ENCODE results near the gene MS4A2.
"Not testable (repeated sequence)": the region's sequence is repeated elsewhere in the genome, so short reads cannot be mapped to it uniquely, and the experiment has no call there.

The MS4A2 gene

DNA sequence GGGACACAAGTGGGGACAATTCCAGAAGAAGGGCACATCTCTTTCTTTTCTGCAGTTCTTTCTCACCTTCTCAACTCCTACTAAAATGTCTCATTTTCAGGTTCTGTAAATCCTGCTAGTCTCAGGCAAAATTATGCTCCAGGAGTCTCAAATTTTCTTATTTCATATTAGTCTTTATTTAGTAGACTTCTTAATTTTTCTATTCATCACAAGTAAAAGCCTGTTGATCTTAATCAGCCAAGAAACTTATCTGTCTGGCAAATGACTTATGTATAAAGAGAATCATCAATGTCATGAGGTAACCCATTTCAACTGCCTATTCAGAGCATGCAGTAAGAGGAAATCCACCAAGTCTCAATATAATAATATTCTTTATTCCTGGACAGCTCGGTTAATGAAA, at the start of gene MS4A2:
Gene MS4A2 (plus strand): TSS at position 301 of the 400 bp plus-strand sequence. CDS start 102 bp downstream, outside the sequence.
- no peak for DNase-seq

DNA sequence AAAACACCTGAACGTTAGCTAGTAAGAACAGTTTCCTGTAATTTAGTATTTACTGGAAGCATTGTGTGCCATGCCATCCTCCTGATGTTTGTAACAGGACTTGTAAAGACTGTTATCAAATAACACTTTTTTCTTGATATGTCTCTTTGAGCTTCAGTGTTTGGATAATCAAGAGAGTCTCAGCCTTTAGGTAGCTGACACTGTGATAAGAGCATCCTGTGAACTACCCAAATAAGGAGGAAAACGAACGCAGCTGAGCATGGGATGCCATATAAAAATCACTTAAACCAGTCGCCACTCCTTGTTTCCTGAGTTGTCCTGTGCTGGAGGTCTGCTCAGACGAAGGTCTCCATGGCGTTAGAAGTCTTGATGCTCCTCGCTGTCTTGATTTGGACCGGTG, 48.4 kb upstream of the MS4A2 start, which contains the start of gene OOSP2:
Gene OOSP2 (plus strand): TSS at position 301 of the 400 bp plus-strand sequence. CDS start 51 bp downstream, at position 352.
- no peak for DNase-seq

DNA sequence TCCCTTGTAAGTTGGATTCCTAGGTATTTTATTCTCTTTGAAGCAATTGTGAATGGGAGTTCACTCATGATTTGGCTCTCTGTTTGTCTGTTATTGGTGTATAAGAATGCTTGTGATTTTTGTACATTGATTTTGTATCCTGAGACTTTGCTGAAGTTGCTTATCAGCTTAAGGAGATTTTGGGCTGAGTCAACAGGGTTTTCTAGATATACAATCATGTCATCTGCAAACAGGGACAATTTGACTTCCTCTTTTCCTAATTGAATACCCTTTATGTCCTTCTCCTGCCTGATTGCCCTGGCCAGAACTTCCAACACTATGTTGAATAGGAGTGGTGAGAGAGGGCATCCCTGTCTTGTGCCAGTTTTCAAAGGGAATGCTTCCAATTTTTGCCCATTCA, 38.0 kb upstream of the MS4A2 start:
- not testable (repeated sequence) for DNase-seq

DNA sequence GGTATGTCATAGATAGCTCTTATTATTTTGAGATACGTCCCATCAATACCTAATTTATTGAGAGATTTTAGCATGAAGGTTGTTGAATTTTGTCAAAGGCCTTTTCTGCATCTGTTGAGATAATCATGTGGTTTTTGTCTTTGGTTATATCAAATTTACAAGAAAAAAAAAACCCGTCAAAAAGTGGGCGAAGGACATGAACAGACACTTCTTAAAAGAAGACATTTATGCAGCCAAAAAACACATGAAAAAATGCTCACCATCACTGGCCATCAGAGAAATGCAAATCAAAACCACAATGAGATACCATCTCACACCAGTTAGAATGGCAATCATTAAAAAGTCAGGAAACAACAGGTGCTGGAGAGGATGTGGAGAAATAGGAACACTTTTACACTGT, 37.6 kb upstream of the MS4A2 start:
- not testable (repeated sequence) for DNase-seq

DNA sequence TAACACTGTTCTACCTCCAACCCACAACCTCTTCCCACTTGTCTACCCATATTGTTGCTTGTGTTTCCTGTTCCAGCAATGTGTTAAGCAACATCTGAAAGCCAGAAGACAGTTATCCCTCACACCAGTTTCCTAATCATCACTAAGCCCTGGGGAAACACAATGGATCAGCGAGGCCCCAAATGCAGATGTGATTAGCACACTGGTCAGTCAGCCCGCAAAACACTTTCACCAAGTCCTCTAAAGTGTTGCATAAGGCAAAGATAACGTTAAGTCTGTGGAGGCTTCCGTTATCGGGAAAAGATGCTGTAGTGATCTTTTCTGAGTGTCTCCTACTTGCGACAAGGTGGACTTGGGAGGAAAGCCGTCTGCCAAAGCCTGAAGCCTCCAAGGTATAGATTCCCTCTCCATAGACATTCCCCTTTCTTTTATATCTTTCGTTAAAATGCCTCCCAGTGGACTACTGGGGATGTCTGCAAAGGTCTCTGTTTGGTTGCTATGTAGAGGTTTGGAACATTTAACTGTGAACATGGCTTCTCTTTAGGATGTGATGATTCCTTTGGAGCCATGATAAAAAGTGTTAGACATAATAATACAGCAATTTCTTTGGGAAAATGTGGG, 32.0 kb upstream of the MS4A2 start, which contains the start of gene MS4A3:
Gene MS4A3 (plus strand): TSS at position 317 of the 621 bp plus-strand sequence. CDS start 4,496 bp downstream, outside the sequence.
- no peak for DNase-seq

DNA sequence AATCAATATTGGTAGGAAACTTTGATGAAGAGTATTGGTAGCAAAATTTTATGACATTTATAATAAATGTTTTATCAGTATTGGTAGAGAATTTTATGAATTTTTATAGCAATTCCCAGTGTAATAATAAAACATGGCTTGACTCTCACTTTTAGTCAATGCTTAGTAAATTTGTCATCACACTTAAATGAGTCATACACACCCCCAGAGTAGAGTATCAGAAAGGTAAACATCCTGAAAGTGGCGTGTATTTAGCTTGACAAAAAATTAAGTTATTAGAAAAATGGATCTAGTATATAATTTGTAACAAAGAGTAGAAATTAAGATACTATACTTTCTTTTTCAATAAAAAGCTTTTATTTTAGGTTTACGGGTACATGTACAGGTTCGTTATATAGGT, 29.4 kb upstream of the MS4A2 start:
- no peak for DNase-seq

DNA sequence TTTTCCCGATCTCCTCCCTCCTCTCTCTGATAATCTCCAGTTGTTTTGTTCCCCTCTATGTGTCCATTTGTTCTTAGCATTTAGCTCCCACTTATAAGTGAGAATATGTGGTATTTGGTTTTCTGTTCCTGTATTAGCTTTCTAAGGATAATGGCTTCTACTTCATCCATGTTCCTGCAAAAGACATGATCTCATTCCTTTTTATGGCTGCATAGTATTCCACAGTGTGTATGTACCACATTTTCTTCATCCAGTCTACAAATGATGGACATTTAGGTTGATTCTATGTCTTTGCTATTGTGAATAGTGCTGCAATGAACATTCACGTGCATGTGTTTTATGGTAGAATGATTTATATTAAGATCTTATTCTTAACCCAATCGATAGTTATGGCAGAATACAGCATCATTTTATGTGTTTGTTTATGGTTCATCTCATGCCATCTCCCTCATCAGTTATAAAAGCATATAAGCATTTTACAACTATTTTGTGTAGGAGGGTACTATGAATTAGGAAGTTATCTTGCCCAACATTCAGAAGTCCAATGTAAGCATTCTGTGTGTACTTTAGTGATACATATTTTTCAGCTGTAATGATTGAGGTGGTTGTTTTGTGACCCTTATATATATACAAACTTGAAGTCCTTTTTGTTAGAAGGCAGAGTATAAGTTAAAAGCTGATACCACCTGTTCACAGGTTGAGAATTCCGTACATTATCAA, 28.8 kb upstream of the MS4A2 start:
- DNase-seq, result no peak

DNA sequence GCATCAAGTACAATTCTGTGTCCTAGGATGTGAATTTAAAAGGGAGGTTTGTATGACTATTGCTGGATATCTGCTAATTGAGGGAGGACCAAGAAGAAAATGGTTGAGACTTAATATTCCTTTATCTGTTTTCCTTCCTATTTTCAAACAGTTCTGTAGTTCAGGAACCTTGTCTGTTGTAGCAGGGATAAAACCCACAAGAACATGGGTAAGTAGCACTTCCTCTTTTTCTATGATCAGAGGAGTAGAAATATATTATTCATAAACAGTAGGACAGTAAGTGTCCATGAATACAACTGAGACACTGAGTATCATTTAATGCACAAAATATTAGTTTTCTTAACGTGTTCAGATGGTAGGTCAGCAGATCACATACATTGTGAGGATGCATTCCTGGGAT, 24.4 kb upstream of the MS4A2 start:
- no peak for DNase-seq

DNA sequence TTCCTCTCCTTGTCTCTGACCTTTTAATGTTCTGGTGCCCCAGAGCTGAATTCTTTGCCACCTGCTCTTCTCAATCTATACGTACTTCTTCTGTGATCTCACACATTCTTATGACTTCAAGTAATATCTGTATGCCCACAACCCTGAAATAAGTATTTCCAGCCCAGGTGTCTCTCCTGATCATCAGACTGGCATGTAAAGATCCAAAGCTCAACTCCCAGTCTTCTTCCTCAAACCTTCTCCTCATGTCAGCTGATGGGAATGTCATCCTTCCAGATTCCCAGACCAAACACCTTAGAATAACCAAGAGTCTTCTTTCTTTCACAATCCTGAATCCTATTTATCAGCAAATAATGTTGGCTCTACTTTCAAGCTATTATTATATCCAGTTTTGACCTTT, 22.7 kb upstream of the MS4A2 start:
- DNase-seq, result no peak

DNA sequence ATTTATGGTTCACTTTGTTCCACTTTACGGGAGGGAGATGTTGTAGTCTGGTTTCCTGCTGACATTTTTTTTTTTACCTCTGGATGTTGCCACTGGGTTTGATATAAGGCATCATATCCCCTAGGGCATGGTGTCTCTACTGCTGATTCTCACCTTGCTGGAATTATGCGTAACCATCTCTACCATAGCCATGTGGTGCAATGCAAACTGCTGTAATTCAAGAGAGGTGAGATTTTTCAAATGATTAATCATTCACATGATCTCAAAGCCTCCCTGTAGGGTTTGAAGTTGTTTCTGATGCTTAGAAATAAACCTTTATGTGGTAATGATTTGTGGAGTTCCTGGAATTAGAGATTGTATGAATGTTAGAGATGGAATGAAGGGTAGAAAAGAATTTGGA, 19.0 kb upstream of the MS4A2 start:
- DNase-seq, result no peak

DNA sequence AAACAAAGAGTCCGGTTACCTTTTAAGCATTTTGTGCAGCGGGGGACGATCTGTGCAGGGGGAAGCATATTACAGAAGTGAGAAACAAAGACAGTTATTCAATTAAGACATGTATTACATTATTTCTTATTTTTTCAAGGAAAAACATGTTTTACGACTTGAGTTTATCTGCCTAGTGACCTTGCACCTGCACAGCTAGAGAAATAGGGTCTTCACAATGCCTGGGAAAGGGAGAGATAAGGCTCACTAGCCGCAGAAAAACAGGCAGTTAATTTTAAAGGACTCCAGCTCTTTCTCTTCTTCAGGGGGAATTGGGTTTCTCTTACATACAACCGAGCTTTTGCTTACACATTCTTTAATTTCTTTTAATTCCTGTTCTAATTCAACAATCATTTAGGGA, 16.8 kb upstream of the MS4A2 start:
- not testable (repeated sequence) for DNase-seq

DNA sequence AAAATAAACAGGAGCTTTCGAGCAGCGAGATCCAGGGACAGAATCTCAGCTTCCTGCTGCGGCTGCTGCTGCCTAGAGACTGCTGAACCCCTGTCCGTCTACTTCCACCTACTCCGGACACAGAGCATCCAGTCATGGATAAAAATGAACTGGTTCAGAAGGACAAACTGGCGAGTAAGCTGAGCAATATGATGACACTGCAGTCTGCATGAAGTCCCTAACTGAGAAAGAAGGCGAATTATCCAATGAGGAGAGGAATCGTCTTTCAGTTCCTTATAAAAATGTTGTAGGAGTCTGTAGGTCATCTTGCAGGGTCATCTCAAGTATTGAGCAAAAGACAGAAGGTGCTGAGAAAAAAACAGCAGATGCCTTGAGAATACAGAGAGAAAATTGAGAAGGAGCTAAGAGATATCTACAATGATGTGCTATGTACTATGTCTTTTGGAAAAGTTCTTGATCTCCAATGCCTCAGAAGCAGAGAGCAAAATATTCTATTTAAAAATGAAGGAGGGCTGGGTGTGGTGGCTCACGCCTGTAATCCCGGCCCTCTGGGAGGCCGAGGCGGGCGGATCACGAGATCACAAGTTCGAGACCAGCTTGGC, 11.1 kb upstream of the MS4A2 start:
- no peak for DNase-seq

DNA sequence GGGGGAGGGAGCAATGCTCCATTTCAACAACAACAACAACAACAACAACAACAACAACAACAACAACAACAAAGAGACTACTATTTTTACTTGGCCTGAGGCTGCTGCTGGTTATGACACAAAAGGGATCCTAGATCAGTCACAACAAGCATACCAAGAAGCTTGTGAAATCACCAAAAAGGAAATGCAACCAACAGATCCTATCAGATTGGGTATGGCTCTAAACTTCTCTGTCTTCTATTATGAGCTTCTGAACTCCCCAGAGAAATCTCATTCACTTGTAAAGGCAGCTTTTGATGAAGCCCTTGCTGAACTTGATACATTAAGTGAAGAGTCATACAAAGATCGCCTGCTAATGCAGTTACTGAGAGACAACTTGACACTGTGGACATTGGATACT, 10.5 kb upstream of the MS4A2 start:
- DNase-seq, result no peak

DNA sequence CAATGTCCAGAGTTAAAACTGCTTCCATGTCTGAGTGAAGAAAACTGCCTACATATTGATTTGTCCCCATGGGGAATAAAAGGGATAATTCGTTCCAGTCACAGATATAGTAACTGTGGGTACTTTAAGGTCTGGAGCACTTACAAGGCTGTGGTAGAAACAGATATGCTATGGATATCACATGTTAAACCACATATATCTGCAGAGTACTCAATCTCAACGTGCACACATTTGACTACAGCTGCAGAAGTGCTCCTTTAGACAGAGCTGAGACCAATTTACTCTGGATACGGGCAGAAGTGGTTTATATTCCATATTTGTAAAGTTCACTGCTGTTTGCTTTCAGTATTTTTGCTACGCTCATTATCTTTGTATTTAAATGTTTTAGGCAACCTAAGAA, 9.7 kb upstream of the MS4A2 start:
- DNase-seq, result no peak

DNA sequence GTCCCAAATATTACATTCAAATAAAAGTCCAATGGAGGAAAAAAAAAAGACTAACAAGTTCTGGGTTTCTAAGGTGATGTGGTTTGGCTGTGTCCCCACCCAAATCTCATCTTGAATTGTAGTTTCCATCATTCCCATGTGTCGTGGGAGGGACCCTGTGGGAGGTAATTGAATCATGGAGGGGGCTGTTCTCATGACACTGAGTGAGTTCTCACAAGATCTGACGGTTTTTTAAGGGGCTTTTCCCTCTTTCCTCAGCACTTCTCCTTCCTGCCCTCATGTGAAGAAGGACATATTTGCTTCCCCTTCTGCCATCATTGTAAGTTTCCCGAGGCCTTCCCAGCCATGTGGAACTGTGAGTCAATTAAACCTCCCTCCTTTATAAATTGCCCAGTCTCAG, 7.9 kb upstream of the MS4A2 start:
- no peak for DNase-seq

DNA sequence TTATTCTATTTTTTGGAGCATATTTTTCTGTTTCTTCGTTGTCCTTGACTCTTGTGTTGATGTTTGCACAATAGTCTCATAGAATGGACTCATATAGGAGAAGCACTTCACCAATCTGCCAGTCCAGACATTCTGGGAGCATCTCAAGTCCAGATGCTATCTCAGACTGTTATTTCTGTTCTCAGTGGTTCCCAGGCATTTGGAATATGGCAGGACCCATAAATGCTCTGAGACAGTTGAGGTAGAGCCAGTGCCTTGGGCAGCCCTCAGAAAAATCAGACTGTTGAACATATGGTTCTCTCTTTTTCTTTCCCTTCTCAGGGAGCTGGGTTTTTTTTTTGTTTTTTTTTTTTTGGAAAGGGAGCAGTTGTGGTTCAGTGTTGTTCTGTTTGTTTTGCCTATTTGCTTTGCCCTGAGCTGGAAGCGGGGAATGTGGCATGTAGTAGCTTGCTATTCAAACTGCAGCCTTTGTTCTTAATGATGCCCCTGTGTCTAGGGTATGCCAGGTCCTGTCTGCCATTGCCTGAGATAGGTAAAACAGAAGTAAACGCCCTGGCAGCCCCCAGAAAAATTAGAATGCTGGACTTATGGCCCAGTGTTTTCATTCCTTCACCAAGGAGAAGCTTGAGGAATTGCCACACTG, 3.7 kb upstream of the MS4A2 start:
- DNase-seq, result no peak

DNA sequence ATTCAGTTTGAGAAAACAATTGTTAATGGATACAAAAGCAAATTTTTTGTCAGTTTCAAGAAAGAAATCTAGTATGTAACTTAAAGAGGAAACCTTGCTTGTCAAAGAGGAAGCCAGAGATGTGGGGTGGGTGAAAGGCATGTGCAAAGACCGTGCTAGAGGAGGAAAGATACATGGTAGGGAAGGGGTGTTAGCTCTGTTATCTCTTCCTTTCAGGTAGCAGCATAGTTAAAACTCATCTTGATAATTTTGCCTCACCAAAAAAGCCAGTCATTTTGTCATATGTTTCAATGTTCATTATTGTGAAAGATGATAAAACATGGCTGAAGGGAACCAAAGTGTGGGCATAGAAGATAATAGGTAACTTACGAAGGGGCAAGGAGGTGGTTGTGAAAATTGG, 2.6 kb upstream of the MS4A2 start:
- no peak for DNase-seq

DNA sequence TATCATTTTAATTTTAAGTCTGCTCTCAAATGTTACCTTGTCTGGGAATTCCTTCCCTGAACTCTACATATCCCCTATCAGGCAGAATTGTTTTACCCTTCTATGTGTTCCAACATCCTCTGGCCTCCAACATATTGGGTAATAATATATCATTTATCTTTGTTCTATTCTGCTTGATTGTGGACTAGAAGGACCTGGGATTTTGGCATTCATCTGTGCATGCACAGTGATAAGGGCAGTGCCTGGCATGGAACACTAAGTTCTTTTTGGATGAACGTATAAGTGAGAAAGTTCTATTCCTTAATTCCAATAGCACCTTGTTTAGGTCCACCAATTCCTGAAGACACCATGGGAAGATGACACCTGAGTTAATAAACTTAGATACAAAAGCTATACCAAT, 1.2 kb upstream of the MS4A2 start:
- DNase-seq, result no peak

DNA sequence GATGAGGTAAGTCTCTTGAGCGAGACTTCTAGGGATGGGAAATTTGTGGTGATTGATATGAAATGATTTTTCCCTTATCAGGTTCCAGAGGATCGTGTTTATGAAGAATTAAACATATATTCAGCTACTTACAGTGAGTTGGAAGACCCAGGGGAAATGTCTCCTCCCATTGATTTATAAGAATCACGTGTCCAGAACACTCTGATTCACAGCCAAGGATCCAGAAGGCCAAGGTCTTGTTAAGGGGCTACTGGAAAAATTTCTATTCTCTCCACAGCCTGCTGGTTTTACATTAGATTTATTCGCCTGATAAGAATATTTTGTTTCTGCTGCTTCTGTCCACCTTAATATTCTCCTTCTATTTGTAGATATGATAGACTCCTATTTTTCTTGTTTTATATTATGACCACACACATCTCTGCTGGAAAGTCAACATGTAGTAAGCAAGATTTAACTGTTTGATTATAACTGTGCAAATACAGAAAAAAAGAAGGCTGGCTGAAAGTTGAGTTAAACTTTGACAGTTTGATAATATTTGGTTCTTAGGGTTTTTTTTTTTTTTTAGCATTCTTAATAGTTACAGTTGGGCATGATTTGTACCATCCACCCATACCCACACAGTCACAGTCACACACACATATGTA, 7.1 kb downstream of the MS4A2 start:
- DNase-seq, result no peak

DNA sequence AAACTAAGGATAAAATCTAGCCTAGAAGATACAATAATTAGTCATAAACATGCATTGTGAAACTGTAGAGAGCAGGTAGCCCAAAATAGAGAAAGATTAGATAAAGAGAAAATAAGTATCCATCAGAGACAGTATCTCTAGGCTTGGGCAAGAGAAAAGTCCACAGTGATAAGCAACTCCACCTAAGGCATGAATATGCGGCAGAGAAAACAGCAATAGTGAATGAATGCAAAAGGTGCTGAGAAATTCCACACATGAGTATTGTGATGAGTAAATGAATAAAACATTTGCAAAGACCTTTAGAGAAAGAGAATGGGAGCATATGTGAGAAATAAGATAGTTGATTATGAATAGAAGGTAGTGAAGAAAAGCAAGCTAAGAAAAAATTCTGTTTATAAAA, 8.7 kb downstream of the MS4A2 start:
- DNase-seq, result no peak

DNA sequence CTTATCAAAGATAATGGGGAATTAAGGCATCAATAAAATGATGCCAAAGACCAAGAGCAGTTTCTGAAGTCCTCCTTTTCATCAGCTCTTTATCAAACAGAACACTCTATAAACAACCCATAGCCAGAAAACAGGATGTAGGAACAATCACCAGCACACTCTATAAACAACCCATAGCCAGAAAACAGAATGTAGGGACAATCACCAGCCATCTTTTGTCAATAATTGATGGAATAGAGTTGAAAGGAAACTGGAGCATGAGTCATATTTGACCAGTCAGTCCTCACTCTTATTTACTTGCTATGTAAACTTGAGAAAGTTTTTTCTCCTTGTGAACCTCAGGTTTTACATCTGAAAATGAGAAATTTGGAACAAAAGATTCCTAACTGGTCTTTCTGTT, 10.0 kb downstream of the MS4A2 start:
- no peak for DNase-seq

DNA sequence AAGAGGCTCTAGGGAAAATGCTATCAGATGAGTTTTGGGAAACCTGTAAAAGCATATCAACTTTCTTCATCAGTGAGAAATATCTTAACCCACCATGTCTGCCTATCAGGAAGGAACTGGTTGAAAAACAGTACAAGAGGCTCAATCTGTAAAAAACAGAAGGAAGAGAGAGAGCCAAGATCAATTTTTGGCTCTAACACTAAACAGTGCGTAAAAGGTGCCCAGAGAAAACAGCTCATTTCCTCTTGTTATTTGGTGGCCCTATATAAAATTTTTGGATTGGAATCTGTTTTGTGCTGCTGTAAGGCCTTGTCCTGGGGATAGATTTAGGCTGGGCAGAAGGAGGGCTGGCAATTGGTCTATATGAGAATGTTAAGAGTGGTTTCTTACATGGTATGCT, 12.1 kb downstream of the MS4A2 start:
- no peak for DNase-seq

DNA sequence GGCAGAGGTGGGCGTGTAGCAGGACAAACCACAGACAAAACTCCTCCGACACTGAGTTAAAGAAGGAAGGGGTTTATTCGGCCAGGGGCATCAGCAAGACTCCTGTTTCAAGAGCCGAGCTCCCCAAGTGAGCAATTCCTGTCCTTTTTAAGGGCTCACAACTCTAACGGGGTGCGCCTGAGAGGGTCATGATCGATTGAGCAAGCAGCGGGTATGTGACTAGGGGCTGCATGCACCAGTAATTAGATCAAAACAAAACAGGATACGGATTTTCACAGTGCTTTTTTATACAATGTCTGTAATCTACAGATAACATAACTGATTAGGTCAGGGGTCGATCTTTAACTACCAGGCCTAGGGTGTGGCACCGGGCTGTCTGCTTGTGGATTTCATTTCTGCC, 12.9 kb downstream of the MS4A2 start:
- not testable (repeated sequence) for DNase-seq
